ENCODE measurements around the gene FZR1. TPM values are rescaled to one million over a fixed set of nuclear protein-coding genes. Genes with fewer than 3 reads are reported as not detected.

The FZR1 gene
- polyA plus RNA-seq, 1 experiment = 21.2 TPM

DNA sequence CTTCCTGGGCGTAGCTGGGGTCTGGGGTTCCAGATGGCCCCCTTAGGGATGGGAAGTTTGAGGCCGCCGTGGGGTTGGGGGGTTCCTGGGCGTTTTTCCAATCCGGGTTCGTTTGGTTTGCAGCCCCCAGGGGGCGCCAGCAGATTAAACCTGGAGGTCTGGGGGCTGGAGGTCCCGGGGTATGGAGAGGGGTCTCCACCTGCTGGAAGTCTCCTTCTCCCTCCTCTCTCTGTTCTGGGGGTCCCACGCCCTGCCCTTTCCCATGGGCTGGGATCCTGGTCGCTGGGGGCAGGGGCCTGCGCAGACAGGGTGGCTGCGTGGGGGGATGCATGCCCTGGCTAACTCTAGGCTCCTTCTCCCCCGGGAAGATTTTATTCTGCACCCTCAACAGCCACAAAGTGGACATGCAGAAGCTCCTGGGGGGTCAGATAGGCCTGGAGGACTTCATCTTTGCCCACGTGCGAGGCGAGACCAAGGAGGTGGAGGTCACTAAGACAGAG, 80.1 kb downstream of the FZR1 start:
- no peak for DNase-seq (ENCODE audit: low read depth, low spot score)
- H3K27me3 ChIP-seq (ENCODE audit: control insufficient read depth, insufficient read depth, low read length) = peaks cover 8% of the 10 kb centered on the region
- no peak overlapping the region for H3K4me3 ChIP-seq (ENCODE audit: low read depth, low read length)
- peaks cover 17% of the 10 kb centered on the region for H3K9me3 ChIP-seq (ENCODE audit: control insufficient read depth, insufficient read depth, low read length)
- ChIA-PET POLR2A (no interaction called here), CTCF (interaction anchor here (0.6 to 1.4 kb wide), 3 partner anchors 22 to 1125 kb away, joined by 3 read pairs; no protein-coding TSS in a partner anchor)
- TF ChIP-seq, protein P1, sequence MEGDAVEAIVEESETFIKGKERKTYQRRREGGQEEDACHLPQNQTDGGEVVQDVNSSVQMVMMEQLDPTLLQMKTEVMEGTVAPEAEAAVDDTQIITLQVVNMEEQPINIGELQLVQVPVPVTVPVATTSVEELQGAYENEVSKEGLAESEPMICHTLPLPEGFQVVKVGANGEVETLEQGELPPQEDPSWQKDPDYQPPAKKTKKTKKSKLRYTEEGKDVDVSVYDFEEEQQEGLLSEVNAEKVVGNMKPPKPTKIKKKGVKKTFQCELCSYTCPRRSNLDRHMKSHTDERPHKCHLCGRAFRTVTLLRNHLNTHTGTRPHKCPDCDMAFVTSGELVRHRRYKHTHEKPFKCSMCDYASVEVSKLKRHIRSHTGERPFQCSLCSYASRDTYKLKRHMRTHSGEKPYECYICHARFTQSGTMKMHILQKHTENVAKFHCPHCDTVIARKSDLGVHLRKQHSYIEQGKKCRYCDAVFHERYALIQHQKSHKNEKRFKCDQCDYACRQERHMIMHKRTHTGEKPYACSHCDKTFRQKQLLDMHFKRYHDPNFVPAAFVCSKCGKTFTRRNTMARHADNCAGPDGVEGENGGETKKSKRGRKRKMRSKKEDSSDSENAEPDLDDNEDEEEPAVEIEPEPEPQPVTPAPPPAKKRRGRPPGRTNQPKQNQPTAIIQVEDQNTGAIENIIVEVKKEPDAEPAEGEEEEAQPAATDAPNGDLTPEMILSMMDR (IDR thresholded peaks at IDR 0.05; ENCODE audit: low read depth, low read length) = peak; percentile 53
- no peak overlapping the region for H3K27ac ChIP-seq (ENCODE audit: low read depth, low read length)

DNA sequence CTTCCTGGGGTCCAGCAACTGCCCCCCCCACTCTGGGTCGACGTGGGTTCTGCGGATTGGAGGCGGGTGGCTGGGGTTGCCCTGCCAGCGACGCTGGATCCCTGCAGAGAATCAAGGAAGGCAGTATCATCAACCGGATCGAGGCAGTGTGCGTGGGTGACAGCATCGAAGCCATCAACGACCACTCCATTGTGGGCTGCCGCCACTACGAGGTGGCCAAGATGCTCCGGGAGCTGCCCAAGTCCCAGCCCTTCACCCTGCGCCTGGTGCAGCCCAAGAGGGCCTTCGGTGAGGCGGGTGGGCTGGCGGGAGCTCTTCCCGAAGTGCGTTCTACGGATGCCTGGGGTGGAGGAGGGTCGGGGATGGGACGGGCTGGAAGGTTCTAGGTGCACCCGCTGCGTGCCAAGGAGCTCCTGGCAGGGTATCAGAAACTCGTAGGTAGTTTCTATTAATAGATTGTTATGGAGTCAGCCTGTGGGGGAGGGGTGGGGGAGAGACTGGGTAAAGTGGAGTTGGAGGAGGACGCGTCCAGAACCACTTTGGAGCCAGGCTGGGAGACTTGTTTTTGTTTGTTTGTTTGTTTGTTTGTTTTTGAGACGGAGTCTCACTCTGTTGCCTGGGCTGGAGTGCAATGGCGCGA, 80.7 kb downstream of the FZR1 start:
- peaks cover 20% of the 10 kb centered on the region for H3K9me3 ChIP-seq (ENCODE audit: control insufficient read depth, insufficient read depth, low read length)
- TF ChIP-seq, protein P1 (IDR thresholded peaks at IDR 0.05; ENCODE audit: low read depth, low read length) = no peak
- no peak for DNase-seq (ENCODE audit: low read depth, low spot score)
- POLR2A ChIA-PET = no interaction called here
- peaks cover 8% of the 10 kb centered on the region for H3K27me3 ChIP-seq (ENCODE audit: control insufficient read depth, insufficient read depth, low read length)
- H3K4me3 ChIP-seq (ENCODE audit: low read depth, low read length) = no peak overlapping the region
- CTCF ChIA-PET = interaction anchor here (0.6 to 1.4 kb wide), 3 partner anchors 21 to 1126 kb away, joined by 3 read pairs; no protein-coding TSS in a partner anchor
- no peak overlapping the region for H3K27ac ChIP-seq (ENCODE audit: low read depth, low read length)

Small RNA genes within 50 kb of the gene (small RNA-seq; reads per million reads assigned to genes)
- not detected for gene AC005786.1 (ENCODE audit: insufficient read length, low read depth)
- not detected for gene RF00212 (ENCODE audit: insufficient read length, low read depth)

Other genes with a start within 250 kb of the FZR1 start
- 3.9 and 7.7 TPM in 2 replicates for gene NFIC, start 139.7 kb upstream of the FZR1 start, polyA plus RNA-seq (2011; rRNA removed)
- gene SMIM24, start 25.8 kb upstream of the FZR1 start, polyA plus RNA-seq (2011; rRNA removed) = 0.19 TPM in 1 of 2 replicates, not detected in the other
- gene SMIM44, start 22.9 kb upstream of the FZR1 start, polyA plus RNA-seq (2011; rRNA removed) = not detected in 2 replicates
- 3.4 and 4.2 TPM in 2 replicates for gene DOHH, start 5.6 kb upstream of the FZR1 start, polyA plus RNA-seq (2011; rRNA removed)
- gene TEKTIP1, start 32.9 kb downstream of the FZR1 start, polyA plus RNA-seq (2011; rRNA removed) = not detected in 2 replicates
- gene MFSD12, start 51.3 kb downstream of the FZR1 start, polyA plus RNA-seq (2011; rRNA removed) = 23.7 and 34.7 TPM in 2 replicates
- 30.5 and 36.8 TPM in 2 replicates for gene HMG20B, start 66.6 kb downstream of the FZR1 start, polyA plus RNA-seq (2011; rRNA removed)
- gene GIPC3, start 79.2 kb downstream of the FZR1 start, polyA plus RNA-seq (2011; rRNA removed) = 0.30 and 0.41 TPM in 2 replicates
- 0.84 and 0.99 TPM in 2 replicates for gene TBXA2R, start 100.6 kb downstream of the FZR1 start, polyA plus RNA-seq (2011; rRNA removed)
- gene CACTIN, start 120.5 kb downstream of the FZR1 start, polyA plus RNA-seq (2011; rRNA removed) = 9.3 and 11.2 TPM in 2 replicates
- 10.3 and 17.2 TPM in 2 replicates for gene PIP5K1C, start 194.2 kb downstream of the FZR1 start, polyA plus RNA-seq (2011; rRNA removed)
- gene TJP3, start 202.1 kb downstream of the FZR1 start, polyA plus RNA-seq (2011; rRNA removed) = not detected in 2 replicates

All from AG04450 (cell line).